Nephron (organoid): Measurements from ENCODE around the gene PODXL.

Experiments
- H3K27ac Mint-ChIP-seq, 3 experiments: 2 replicates each; pipeline ENCODE4 v1.8.0; 2020; ENCODE audit warnings: mixed read lengths in 3 of 3, mild to moderate bottlenecking in 2 of 3, moderate library complexity in 1 of 3
- H3K27me3 Mint-ChIP-seq: 2 replicates; pipeline ENCODE4 v1.8.0; 2021; ENCODE audit warnings: low read depth, mild to moderate bottlenecking, moderate library complexity, mixed read lengths
- H3K36me3 Mint-ChIP-seq: 2 replicates; pipeline ENCODE4 v1.8.0; 2020; ENCODE audit warnings: low read depth, mixed read lengths
- H3K4me1 Mint-ChIP-seq: 2 replicates; pipeline ENCODE4 v1.8.0; 2020; ENCODE audit warnings: mixed read lengths
- H3K4me3 Mint-ChIP-seq, 3 experiments: 2 replicates each; pipeline ENCODE4 v1.8.0; 2020; ENCODE audit warnings: mild to moderate bottlenecking in 3 of 3, mixed read lengths in 3 of 3, moderate library complexity in 2 of 3
- H3K9me3 Mint-ChIP-seq: 2 replicates; pipeline ENCODE4 v1.8.0; 2020; ENCODE audit warnings: mixed read lengths
- CTCF ChIP-seq, 3 experiments: fragments of 200-600 bp; sonication (generic); IDR thresholded peaks; one replicate each; pipeline ENCODE4 v1.5.0; 2021; ENCODE audit warnings: antibody characterized with exemption in 3 of 3; ENCODE audit not compliant: unreplicated experiment in 3 of 3

The PODXL gene

GRCh38 chr7:131501930-131502685 is 54.3 kb downstream of the PODXL start:
- Mint-ChIP-seq H3K9me3 (no peaks in the 10 kb centered on the region), H3K4me3 (no peak overlapping the region), H3K36me3 (peaks cover 19% of the 10 kb centered on the region), H3K4me1 (peaks cover 36% of the 10 kb centered on the region), H3K27ac (peak overlapping the region; percentile 76 to 83 (median 82)), H3K27me3 (peaks cover 3% of the 10 kb centered on the region)
- no peak for TF ChIP-seq CTCF (IDR thresholded peaks at IDR 0.05; ENCODE audit: unreplicated experiment in 3 of 3)

- Mint-ChIP-seq H3K4me3 (no peak overlapping the region), H3K9me3 (no peaks in the 10 kb centered on the region), H3K36me3 (peaks cover 26% of the 10 kb centered on the region), H3K27me3 (peaks cover 3% of the 10 kb centered on the region), H3K27ac (peak overlapping the region; percentile 44 to 82 (median 76)), H3K4me1 (peaks cover 42% of the 10 kb centered on the region)
- no peak for TF ChIP-seq CTCF (IDR thresholded peaks at IDR 0.05; ENCODE audit: unreplicated experiment in 3 of 3)
These were observed 55.0 kb downstream of the PODXL start for GRCh38 chr7:131501422-131501821.

- Mint-ChIP-seq H3K4me3 (no peak overlapping the region), H3K4me1 (peaks cover 42% of the 10 kb centered on the region), H3K9me3 (no peaks in the 10 kb centered on the region), H3K27ac (peak overlapping the region; percentile 2 to 44 (median 42)), H3K27me3 (peaks cover 3% of the 10 kb centered on the region), H3K36me3 (peaks cover 29% of the 10 kb centered on the region)
- no peak for TF ChIP-seq CTCF (IDR thresholded peaks at IDR 0.05; ENCODE audit: unreplicated experiment in 3 of 3)
These were observed 56.1 kb downstream of the PODXL start for GRCh38 chr7:131500357-131500756.

GRCh38 chr7:131499801-131500200 is 56.6 kb downstream of the PODXL start:
- Mint-ChIP-seq H3K27ac (peak overlapping the region in 1 of 3 experiments; percentile 18), H3K9me3 (no peaks in the 10 kb centered on the region), H3K27me3 (peaks cover 3% of the 10 kb centered on the region), H3K36me3 (peaks cover 29% of the 10 kb centered on the region), H3K4me3 (no peak overlapping the region), H3K4me1 (peaks cover 45% of the 10 kb centered on the region)
- TF ChIP-seq CTCF (IDR thresholded peaks at IDR 0.05; ENCODE audit: unreplicated experiment in 3 of 3) = no peak

GRCh38 chr7:131498237-131498885 is 58.1 kb downstream of the PODXL start:
- Mint-ChIP-seq H3K9me3 (no peaks in the 10 kb centered on the region), H3K4me3 (no peak overlapping the region), H3K27me3 (peaks cover 3% of the 10 kb centered on the region), H3K4me1 (peaks cover 51% of the 10 kb centered on the region), H3K27ac (peak overlapping the region; percentile 24 to 46 (median 39)), H3K36me3 (peaks cover 29% of the 10 kb centered on the region)
- no peak for TF ChIP-seq CTCF (IDR thresholded peaks at IDR 0.05; ENCODE audit: unreplicated experiment in 3 of 3)
